ENCODE data around the gene LNP1.

GRCh38 chr3:100499651-100500050 is 98.3 kb downstream of the LNP1 start:
- no peak for TF ChIP-seq E2F5 (CRISPR knock-in tag; IDR thresholded peaks at IDR 0.05)
- no peak for TF ChIP-seq ELF4 (CRISPR knock-in tag; IDR thresholded peaks at IDR 0.05)

Measured in K562 (cell line).